Raji (cell line): ENCODE results near the gene TK2.

Experiments used
- POLR2A ChIP-seq: IDR thresholded peaks from 2 replicates; pipeline ENCODE4 v1.6.1; 2011; ENCODE audit warnings: low read depth, low read length, control low read depth; ENCODE audit not compliant: insufficient read depth

Gene TK2

DNA sequence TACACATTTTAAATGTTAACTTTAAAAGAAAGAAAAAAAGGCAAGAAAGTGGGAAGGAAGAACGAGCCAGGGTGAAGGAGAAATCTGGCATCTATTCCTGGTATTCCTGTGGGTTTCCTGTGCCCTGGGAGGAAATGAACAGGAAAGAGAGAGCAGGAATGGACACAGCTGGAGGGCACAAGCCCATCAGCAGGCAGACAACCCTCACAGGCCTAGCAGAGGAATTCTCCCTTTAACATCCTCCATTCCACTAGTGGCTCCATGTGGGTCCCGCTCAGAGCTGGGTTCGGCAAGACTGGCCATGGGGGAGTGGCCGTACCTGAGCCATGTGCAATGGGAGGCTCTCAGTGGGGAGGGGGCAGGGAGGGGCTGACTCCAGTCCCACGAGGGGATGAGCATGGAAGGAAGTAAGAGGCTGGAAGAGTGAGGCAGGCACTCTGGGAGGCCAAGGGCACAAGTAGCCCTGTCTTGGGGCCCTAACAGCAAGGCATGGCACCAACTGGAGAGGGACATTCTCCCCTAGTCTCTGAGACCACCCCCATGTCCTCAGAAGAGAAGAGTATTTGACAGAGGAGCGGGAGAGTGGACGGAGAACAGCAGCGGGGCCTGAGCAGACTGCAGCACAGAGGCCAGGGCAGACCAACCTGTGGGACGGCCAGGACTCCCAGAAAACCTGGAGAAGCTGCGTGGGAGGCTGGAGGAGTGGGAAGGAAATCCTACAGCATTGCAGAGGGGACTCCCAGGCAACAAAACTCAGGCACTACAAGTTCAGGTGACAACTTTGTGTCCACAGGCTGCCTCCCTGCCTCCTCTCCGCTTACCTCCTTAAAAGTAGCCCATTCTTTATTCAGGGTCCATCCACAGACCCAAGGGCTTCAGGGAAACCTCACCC, 30.2 kb downstream of the TK2 start:
- TF ChIP-seq POLR2A = no peak

- no peak for TF ChIP-seq POLR2A
These were observed 32.2 kb downstream of the TK2 start for GRCh38 chr16:66517586-66518263.

DNA sequence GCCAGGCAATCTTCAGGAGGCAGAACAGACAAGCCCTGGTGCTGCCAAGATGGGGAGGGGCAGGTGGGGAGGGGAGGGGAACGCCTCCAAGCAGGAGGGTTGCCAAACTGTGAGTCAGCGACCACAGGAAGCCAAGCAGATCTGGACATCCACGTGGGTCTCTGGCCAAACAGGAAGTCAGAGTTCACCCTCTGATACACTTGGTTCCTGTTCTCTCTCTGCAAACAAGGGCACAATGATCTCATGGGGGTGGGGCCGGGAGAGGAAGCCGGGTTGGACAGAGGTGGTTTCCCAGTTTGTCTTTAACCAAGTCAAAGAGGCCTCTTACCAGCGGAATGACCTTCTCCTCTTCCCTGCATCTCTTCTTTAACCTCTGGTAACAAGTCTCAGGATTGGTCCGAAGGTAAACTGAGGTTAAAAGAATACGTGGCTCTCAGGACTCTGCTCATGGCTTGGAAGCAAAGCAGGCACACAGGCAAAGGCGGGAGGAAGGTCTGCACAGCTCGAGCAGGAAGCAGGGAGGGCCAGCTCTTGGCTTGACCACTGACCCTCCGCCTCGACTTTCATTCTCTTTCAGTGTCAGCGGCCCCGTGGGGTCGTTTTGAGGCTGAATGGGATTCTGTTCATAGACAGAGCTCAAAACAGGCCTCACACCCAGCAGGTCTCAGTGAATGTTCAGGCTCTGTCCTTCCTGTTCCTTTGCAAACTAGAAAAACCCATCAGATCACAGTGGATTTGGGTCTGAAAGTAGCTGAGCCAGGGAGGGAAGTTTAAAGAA, 32.9 kb downstream of the TK2 start:
- no peak for TF ChIP-seq POLR2A

DNA sequence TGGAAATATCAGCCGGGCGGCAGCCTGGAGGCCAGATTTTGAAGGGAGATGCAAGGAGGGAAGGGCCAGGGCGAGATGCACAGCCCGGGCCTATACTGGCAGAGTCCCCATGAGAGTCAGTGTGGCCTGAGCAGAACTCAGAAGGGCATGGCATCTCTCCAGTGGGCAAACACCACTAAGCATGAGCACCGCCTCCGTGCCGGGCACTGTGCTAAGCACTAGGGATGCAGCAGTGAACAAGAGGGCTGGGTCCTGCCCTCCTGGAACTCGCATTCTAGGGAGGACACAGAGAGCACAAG, 33.5 kb downstream of the TK2 start:
- no peak for TF ChIP-seq POLR2A

GRCh38 chr16:66515596-66516508, 34.1 kb downstream of the TK2 start:
- TF ChIP-seq POLR2A = no peak

- TF ChIP-seq POLR2A = no peak
These were observed 36.7 kb downstream of the TK2 start for GRCh38 chr16:66513111-66513723.

- TF ChIP-seq POLR2A = no peak
These were observed 37.4 kb downstream of the TK2 start for GRCh38 chr16:66512272-66513110.

GRCh38 chr16:66511602-66512271, 38.2 kb downstream of the TK2 start:
- no peak for TF ChIP-seq POLR2A

DNA sequence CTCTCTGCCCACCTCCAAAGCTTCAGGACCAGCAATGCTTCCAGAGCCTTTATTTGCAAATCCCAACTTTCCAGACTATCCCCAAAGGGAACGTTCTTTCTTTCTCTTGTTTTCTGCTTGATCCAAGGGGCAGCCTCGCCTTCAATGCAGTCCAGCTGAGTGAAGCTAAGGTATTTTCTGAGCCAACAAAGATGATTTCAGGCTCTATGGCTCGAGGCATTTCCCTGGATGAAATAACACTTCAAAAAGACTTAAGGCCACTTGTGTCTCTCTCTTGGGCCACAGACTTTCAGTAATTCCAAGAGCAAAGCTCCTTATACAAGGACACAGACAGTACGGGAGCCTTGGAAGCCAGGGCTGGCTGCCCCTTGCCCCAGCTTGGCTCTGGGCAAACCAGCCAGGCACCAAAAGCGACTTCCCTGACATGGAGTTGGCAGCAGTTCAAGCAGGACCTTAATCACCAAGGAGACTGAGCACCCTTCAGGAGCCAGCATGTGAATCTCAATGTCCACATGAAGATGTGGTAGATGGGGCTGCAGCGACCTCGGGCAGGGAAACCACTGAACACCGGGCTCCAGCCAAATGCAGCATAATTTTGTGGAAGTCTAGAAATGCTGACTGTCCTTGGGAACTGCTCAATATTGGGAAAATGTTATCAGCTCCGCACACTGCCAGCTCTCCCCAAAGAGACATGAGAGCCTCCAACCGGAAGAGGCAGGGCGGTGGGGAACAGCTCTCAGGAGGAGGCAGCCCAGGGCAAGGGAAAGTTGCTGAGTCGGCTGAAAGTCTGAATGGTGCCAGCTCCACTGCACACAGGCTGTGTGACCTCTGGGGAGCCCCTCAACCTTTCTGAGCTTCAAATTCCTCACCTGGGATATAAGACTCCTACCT, 39.0 kb downstream of the TK2 start:
- no peak for TF ChIP-seq POLR2A

GRCh38 chr16:66510298-66510697, 39.6 kb downstream of the TK2 start:
- no peak for TF ChIP-seq POLR2A

- TF ChIP-seq POLR2A = no peak
These were observed 40.3 kb downstream of the TK2 start for GRCh38 chr16:66509576-66509975.

DNA sequence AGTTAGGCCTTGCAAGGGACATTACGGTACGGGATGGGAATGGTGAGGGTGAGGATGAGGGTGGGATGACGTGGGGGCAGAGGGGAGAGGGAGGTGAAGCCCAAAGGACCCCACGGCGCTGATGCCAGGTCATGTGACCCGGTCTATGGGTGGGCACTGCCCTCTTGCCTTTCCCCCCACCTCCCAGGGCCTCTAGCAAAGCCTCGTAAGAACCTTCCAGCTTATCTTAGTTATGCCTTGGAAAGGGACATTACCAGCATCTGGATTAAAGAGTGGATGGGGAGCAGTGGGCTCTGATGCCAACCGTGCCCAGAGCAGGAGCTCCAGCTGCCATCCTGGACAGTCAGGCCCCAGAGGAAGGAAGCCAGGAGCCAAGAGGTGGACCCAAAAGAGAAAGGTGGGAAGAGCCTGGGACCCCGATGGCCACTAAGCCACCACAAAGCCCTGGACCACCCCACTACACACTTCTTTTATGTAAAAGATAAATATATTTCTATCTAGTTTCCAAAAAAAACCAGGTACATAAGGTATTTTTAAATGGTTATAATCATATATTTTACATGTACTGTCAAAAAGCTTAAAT, 40.9 kb downstream of the TK2 start:
- no peak for TF ChIP-seq POLR2A
